Measurements from ENCODE around the gene OPCML.

The OPCML gene

DNA sequence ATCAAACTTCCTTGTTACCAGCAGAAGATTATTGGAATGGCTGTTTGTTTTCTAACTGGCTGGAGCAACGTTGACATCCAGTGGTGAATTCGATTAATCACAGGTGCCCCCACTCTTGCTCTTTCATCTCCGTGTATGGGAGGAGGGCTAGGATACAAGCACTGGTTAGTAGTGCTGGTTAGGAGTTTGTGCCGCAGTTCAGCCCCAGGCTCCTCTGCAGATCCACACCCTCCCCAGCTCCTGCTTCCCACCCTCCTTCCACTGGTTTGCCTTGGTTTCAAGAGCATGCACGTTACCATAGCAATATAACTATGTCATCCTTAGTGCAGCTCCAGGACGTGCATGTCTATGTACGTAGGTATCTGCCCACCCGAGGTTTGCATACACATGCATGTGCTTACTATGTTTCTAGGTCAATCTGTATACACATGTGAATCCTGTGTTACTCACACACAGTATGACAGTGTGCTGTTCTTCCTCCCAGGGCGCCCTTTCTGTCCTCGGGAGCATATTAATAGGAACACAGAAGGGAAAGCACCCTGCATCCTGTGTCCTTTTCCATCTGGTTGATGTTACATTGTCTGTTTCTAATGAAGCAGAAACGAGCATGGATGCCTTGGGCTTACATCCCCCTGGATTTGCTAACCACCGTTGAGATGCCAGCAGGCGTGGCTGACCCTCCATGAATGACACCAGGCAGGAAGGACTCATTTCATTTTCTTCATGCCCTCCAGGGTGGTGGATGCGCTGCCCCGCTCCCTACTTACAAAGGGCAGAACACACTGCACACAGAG is 539.3 kb downstream of the OPCML start:
- H3K27ac ChIP-seq (ENCODE audit: low read depth, low read length), result no peak overlapping the region
- no peaks in the 10 kb centered on the region for H3K9me2 ChIP-seq (replicated peaks; ENCODE audit: insufficient read depth, low read length)
- H4K20me1 ChIP-seq (ENCODE audit: low read depth, low read length), result no peaks in the 10 kb centered on the region

DNA sequence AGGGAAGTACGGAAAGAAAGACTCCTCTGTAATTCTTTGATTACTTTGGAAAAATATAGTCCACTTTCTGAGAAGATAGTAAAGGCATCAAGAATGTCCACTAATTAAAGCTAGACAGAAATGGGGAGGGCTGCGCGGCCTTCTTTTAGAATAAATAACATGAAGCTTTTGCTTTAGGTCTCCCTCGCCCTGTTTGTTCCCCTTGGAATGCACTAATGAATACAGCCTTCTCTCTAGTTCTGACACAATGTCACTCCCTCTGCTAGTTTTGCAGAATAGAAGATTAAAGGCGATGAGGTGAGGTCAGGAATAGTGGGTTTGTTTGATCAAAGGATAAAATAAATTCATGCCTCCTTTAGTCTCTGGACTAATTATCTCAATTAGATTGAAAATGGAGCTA is 543.9 kb downstream of the OPCML start:
- no peaks in the 10 kb centered on the region for H3K27me3 ChIP-seq (ENCODE audit: low read length)
- H3K4me2 ChIP-seq (ENCODE audit: low read depth, low read length, poor library complexity, severe bottlenecking), result no peak overlapping the region
- no peak overlapping the region for H2AFZ ChIP-seq (ENCODE audit: low read depth, low read length, severe bottlenecking)
- H3K79me2 ChIP-seq (ENCODE audit: insufficient read depth, low read length), result no peaks in the 10 kb centered on the region
- no peak overlapping the region for H3K4me3 ChIP-seq (ENCODE audit: insufficient read depth, low read length, poor library complexity, severe bottlenecking)
- TF ChIP-seq EZH2phosphoT487 (conservative IDR thresholded peaks at IDR 0.05; ENCODE audit: low read length), result no peak
- TF ChIP-seq, protein P1, sequence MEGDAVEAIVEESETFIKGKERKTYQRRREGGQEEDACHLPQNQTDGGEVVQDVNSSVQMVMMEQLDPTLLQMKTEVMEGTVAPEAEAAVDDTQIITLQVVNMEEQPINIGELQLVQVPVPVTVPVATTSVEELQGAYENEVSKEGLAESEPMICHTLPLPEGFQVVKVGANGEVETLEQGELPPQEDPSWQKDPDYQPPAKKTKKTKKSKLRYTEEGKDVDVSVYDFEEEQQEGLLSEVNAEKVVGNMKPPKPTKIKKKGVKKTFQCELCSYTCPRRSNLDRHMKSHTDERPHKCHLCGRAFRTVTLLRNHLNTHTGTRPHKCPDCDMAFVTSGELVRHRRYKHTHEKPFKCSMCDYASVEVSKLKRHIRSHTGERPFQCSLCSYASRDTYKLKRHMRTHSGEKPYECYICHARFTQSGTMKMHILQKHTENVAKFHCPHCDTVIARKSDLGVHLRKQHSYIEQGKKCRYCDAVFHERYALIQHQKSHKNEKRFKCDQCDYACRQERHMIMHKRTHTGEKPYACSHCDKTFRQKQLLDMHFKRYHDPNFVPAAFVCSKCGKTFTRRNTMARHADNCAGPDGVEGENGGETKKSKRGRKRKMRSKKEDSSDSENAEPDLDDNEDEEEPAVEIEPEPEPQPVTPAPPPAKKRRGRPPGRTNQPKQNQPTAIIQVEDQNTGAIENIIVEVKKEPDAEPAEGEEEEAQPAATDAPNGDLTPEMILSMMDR (IDR thresholded peaks at IDR 0.05; ENCODE audit: insufficient read depth, low read length, poor library complexity, severe bottlenecking), result no peak
- no peaks in the 10 kb centered on the region for H3F3A ChIP-seq (ENCODE audit: insufficient read depth)
- H3K27ac ChIP-seq (ENCODE audit: low read depth, low read length), result no peak overlapping the region
- H4K20me1 ChIP-seq (ENCODE audit: low read depth, low read length), result no peaks in the 10 kb centered on the region
- H3K9me2 ChIP-seq (replicated peaks; ENCODE audit: insufficient read depth, low read length), result no peaks in the 10 kb centered on the region
- no peak overlapping the region for H3K9ac ChIP-seq (ENCODE audit: low read length)
- H3K36me3 ChIP-seq (ENCODE audit: low read length), result no peaks in the 10 kb centered on the region
- H3K9me3 ChIP-seq (ENCODE audit: insufficient read depth, low read length), result no peaks in the 10 kb centered on the region

More for the DNA sequence above, 539.3 kb downstream of the OPCML start:
- Histone ChIP-seq H3K9me3 (ENCODE audit: insufficient read depth, low read length) (no peaks in the 10 kb centered on the region), H3F3A (ENCODE audit: insufficient read depth) (no peaks in the 10 kb centered on the region), H3K9ac (ENCODE audit: low read length) (no peak overlapping the region), H2AFZ (ENCODE audit: low read depth, low read length, severe bottlenecking) (no peak overlapping the region), H3K36me3 (ENCODE audit: low read length) (no peaks in the 10 kb centered on the region), H3K79me2 (ENCODE audit: insufficient read depth, low read length) (no peaks in the 10 kb centered on the region), H3K4me3 (ENCODE audit: insufficient read depth, low read length, poor library complexity, severe bottlenecking) (no peak overlapping the region), H3K4me2 (ENCODE audit: low read depth, low read length, poor library complexity, severe bottlenecking) (no peak overlapping the region), H3K27me3 (ENCODE audit: low read length) (no peaks in the 10 kb centered on the region)
- TF ChIP-seq, protein P1 (IDR thresholded peaks at IDR 0.05; ENCODE audit: insufficient read depth, low read length, poor library complexity, severe bottlenecking), result no peak

DNA sequence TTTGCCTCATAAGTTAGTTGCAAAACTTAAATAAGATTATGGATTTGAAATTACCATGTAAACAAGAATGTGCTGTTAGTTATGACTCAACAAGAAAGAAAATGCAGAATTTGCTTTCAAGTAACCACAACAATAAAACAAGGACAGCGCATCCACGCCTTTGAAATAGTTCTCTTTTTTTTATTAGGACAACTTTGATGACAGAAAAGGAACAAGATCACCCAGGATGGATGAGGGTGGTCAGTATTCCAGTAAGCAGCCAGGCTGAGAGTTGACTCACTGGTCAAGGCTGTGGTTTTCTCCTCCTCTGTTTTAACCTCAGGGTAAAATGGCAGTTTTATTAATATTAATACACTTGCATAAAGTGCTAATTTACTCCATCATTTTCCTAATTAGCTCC is 544.4 kb downstream of the OPCML start:
- no peaks in the 10 kb centered on the region for H3K9me3 ChIP-seq (ENCODE audit: insufficient read depth, low read length)
- H3K27me3 ChIP-seq (ENCODE audit: low read length), result no peaks in the 10 kb centered on the region
- H3K27ac ChIP-seq (ENCODE audit: low read depth, low read length), result no peak overlapping the region
- H3K36me3 ChIP-seq (ENCODE audit: low read length), result no peaks in the 10 kb centered on the region
- TF ChIP-seq, protein P1 (IDR thresholded peaks at IDR 0.05; ENCODE audit: insufficient read depth, low read length, poor library complexity, severe bottlenecking), result no peak
- no peak for TF ChIP-seq EZH2phosphoT487 (conservative IDR thresholded peaks at IDR 0.05; ENCODE audit: low read length)
- H3K9me2 ChIP-seq (replicated peaks; ENCODE audit: insufficient read depth, low read length), result no peaks in the 10 kb centered on the region
- H3K9ac ChIP-seq (ENCODE audit: low read length), result no peak overlapping the region
- H3K4me2 ChIP-seq (ENCODE audit: low read depth, low read length, poor library complexity, severe bottlenecking), result no peak overlapping the region
- no peaks in the 10 kb centered on the region for H4K20me1 ChIP-seq (ENCODE audit: low read depth, low read length)
- no peaks in the 10 kb centered on the region for H3F3A ChIP-seq (ENCODE audit: insufficient read depth)
- H2AFZ ChIP-seq (ENCODE audit: low read depth, low read length, severe bottlenecking), result no peak overlapping the region
- no peak overlapping the region for H3K4me3 ChIP-seq (ENCODE audit: insufficient read depth, low read length, poor library complexity, severe bottlenecking)
- H3K79me2 ChIP-seq (ENCODE audit: insufficient read depth, low read length), result no peaks in the 10 kb centered on the region
